GM20000 (cell line): ENCODE results near the gene NCKAP5.
"Not testable (repeated sequence)": the region's sequence is repeated elsewhere in the genome, so short reads cannot be mapped to it uniquely, and the experiment has no call there.

Source experiments
- DNase-seq: peaks from one replicate; pipeline ENCODE4 v3.0.0; 2012; ENCODE audit warnings: low spot score
- CTCF ChIP-seq: IDR thresholded peaks from 2 replicates; pipeline ENCODE4 v1.5.1; 2012; ENCODE audit warnings: mild to moderate bottlenecking, control low read depth; ENCODE audit errors: extremely low read depth, missing control alignments

NCKAP5 gene

GRCh38 chr2:132719480-132719879 lies 848.8 kb downstream of the NCKAP5 start:
- no peak for DNase-seq

GRCh38 chr2:132716954-132717353 lies 851.3 kb downstream of the NCKAP5 start:
- no peak for TF ChIP-seq CTCF
- DNase-seq: no peak

More at GRCh38 chr2:132719480-132719879, 848.8 kb downstream of the NCKAP5 start:
- TF ChIP-seq CTCF: no peak

- TF ChIP-seq CTCF: no peak
- DNase-seq: peak; percentile 3
These were observed 852.6 kb downstream of the NCKAP5 start for GRCh38 chr2:132715386-132716351.

- DNase-seq: no peak
- TF ChIP-seq CTCF: no peak
These were observed 864.9 kb downstream of the NCKAP5 start for GRCh38 chr2:132703396-132703795.

GRCh38 chr2:132701810-132702209 lies 866.5 kb downstream of the NCKAP5 start:
- TF ChIP-seq CTCF: no peak
- DNase-seq: no peak

- not testable (repeated sequence) for DNase-seq
These were observed 868.5 kb downstream of the NCKAP5 start for GRCh38 chr2:132699802-132700201.

- not testable (repeated sequence) for DNase-seq
These were observed 869.9 kb downstream of the NCKAP5 start for GRCh38 chr2:132698347-132698746.

- no peak for DNase-seq
- TF ChIP-seq CTCF: no peak
These were observed 870.6 kb downstream of the NCKAP5 start for GRCh38 chr2:132697556-132698205.
